GM18520 (cell line): ENCODE data around the gene NPHP1.
"Not testable (repeated sequence)": the region's sequence is repeated elsewhere in the genome, so short reads cannot be mapped to it uniquely, and the experiment has no call there.

Experiments used
- ATAC-seq: cut with Tn5 transposase; IDR thresholded peaks from one replicate; pipeline ENCODE4 v1.9.1; 2021; ENCODE audit not compliant: unreplicated experiment

The NPHP1 gene

DNA sequence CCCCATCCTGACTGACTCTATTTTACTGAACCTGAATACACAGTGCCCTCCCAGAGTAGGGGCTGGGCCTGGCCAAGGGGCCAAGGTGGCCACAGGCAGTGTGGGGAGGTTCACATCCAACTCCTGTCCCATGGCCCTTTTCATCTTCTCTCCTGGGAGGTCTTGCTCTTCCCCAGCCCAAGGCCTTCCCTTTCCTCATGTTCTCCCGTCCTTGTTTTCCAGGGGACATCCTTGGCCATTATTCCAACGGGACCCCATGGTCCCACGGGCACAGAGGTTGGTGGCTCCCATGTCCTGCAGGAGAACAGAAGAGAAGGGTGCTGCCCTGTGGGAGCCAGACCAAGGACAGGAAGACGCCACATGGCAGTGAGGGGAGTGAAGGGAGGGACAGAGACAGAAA is 99.6 kb downstream of the NPHP1 start:
- ATAC-seq: no peak

DNA sequence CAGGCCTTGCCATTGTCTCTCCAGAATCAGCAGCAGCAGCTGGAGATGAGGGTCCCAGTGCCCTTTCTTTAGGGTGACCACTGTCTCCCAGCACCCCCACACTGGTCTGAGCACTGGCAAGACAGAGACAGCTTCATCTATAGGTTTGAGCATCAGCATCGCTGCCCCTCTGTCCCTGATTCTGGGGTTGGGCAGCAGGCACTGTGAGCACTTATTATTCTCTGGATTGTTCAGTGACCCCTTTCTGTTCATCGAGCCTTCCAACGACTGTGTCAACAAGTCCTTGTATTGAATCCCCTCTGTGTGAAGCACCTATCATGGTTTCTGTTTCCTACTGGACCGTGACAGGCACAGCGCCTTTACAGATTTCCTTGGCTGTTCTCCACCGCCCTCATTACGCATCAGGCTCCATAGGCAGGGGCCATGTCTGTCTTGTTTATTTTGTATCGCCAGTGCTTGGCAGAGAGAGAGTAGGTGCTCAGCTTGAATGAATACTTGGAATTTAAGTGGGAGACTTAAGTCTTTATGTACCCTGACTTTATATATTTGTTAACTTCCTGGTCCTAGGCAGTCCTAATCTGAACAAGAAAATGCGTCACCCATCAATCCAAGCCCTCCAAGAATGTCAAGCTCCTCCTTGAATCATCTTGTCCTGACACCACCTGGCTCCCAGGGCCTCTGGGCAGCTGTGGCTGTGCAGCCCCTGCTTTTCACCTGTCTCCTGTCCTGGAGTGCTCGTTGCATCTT is 100.6 kb downstream of the NPHP1 start:
- no peak for ATAC-seq

DNA sequence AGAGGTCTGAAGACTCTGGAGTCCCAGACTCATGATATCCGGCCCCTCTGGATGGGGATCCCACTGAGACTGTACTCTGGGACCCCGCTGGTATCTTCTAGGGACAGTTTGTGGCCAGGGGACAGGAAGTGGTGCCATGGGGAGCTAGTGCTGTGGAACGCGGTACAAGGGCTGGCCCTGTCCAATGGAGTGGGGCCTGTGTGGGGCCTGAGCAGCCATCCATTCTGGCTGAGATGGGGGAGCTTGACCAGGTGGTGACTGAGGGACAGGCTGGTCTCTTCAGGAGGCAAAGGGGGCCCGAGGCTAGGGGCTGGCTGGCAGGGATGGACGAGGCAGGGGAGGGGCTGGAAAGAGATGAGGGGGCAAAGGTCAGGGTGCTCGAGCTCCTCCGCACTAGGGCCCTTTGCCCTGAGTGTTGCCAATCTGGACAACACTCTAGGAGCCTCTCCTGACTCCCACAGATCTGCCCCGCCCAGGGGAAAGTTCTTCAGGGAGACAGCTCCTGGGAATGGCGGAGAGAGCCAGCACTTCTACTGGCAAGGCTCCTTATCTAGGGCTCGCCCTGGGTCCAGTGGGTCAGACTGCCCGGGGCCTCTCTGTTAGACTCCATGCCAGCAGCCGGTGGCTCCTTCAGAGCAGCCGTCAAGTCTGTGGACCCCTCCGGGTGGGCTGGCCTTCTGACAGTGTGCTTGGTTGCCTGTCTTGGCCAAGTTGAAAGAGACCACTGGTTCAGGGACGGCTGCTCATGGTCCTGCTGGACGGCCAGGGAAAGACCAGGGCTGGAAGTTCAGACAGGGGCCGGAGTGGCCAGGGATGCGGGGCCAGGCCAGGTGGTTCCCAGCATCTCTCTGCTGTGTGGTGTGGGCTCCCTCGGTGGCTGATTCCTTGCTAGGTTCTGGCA is 101.5 kb downstream of the NPHP1 start:
- ATAC-seq: no peak

DNA sequence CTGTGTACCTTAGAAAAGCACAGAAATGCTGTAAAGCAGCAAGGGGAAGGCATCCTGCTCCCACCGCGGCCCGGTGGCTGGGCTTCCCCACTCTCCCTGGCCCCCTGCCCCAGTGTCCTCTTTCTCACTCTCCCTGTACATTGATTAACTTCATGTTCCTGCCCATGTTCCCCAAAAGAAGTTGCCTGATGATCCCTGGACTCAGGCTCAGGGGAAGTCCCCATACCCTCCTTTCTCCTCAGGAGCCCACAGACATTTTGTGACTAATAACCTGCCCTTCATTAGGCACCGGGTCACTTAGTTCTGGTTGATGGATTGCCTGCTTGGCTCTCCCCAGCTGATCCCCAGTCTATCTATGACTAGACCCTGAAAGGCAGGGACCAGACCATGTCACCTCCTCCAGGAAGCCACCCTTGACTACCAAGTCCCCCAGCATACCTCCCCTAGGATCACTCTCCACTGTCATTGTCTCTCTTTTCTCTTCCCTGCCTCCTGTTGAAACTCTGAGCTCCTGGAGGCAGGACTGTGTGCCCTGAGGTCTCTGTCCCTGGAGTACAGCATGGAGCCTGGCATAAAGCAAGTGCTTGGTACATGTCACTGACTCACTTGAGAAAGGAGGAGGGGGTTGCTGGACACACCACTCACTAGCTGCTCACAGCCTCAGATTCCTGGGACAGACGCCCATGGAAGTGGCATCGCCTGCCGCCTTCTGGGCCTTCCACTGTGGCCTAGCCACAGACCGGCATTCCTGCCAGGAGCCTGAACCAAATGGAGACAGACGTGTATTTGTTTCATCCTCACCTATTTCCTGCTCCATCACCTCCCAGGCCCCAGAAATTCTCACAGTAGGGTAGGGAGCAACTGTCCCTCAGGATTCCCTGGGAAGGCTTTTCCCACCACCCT is 102.7 kb downstream of the NPHP1 start:
- no peak for ATAC-seq

DNA sequence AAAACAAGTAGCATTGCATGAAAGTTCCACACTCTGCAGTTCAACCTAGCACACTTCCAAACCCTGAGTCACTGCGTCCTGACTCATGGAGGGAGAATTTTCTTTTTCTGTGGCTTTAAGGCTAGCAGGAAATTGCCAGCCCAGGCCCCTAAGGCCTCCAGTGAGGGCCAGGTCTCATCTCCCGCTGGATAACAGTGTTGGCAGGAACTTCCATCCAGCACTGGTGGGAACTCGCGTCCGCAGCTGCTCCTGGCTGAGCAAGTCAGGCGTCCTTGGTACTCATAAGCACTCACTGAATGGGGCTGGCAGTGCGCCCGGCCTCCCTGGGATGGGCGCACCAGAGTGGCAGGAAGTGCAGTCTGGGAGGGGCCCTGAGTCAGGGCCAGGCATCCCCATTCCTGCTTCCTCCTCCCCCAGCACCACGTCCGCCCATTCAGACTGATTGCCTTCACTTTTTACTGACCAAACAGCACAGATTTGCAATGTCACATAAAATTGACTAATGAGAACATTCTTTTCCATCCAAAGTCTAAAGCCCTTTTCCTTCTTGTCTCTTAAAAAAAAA is 103.5 kb downstream of the NPHP1 start:
- ATAC-seq: no peak

DNA sequence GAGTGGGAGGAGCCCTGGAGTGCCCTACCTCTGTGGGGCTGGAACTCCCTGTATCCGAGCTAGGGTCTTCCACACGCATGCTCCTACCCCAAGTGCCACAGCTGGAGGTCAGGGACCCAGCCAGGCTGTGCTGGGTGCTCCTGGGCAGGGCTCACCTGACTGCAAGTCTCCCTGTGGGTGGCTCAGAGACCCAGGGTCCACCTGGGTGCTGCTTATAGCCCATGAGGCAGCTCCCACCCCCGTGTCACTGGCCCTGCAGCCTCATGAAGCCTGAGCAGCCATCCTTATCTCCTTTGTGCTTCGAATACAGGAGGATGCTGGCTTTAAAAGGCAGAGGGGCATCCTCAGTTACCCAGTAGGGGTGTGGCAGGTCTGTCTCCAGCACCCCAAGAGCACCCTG is 103.9 kb downstream of the NPHP1 start:
- ATAC-seq: not testable (repeated sequence)

DNA sequence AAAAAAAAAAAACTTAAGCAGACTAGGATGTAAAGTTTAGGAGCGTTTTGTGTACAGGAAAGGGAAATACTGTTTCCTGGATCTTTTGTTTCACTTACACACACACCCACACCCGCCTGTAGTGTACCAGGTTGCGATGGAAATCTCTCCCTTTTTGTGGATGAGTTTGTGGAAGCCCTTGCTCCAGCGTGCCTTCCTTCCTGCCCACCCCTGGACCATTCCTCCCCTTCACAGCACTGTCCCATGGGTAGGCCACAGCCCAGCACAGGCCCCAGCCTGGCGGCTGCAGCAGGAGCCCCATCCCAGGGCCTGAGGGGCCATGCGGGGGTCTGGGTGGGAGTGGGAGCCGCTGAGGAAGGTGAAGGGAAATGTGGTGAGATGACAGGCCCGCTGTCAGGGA is 104.3 kb downstream of the NPHP1 start:
- ATAC-seq: no peak

DNA sequence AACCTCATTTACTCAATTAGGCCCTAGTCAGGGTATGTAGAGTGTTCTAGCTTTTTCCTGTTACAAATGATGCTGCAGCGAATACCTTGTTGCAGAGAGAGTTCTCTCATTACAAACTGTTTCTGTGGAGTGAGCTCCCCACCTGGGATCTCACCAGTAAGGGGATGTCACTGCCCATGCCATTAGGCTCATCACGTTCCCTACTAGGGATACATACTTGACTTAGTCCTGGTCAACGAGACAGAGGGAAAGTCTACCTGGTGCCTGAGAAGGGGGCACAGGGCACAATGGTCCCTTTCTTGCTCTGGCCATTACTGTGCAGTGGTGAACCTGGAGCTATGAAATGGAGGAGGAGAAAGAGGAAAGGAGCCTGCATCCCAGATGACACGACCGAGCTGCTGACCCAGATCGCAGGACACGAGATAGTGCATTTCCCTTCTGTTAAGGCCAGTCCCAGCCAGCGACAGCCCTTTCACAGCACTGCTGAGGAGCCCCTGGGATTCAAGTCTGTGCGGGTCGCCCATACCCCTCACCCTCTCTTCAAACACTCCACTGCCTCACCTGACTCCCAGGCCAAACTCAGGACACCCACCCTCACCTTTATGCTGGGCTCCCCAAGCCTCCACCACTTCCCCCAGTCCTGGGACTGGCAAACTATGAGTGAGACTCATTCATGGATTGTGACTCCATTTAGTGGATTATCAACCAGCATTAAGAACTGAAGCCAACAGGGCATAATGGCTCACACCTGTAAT is 105.2 kb downstream of the NPHP1 start:
- ATAC-seq: no peak

DNA sequence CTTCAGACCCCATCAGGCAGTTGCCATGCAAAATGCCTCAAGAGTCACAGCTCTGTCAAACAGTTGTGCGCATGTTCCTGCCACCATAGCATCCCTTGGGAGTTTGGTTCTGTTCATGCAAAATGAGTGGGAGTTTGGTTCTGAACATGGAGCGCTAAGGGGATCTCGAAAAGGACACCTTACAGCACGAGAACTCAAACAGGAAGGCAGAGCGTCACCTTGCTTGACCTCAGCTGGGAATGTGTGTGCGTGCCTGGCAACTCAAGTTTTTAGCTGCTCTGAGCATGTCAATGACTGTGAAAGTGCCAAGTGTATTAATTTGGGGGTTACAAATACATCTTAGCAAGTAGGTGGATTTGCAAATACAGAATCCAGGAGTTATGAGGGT is 105.8 kb downstream of the NPHP1 start:
- no peak for ATAC-seq

DNA sequence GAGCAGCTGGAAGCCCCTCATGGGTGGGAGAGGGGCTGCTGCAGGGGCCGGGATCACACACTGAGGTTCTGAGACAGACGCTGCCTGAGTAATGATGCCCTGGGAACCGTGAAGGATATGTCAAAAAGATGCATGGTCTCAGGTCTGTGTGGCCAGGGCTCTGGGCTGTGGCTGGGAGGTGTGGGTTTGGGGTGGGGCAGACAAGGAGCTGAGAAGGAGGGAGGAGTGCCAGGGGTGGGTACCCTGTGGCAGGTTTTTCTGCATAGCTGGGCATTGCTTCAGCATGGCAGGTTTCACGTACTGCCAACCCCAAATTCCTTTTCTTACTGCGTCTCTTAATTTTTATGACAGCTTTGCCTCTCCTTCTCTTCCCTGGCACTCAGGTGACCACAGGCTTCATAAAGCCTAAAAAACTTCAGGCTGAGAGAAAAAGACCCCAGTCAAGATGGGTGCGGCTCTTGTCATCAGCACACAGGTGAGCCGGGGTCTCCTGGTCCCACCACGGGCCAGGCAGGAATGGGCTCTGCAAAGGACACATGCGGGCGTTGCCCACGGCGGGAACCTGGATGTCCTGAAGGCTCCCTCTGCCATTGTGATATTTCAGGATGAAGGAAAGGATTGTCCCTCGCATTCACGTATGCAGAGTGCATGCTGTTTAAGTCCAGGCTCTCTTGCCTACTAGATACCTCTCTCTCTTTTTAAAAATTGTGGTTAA is 107.2 kb downstream of the NPHP1 start:
- no peak for ATAC-seq

DNA sequence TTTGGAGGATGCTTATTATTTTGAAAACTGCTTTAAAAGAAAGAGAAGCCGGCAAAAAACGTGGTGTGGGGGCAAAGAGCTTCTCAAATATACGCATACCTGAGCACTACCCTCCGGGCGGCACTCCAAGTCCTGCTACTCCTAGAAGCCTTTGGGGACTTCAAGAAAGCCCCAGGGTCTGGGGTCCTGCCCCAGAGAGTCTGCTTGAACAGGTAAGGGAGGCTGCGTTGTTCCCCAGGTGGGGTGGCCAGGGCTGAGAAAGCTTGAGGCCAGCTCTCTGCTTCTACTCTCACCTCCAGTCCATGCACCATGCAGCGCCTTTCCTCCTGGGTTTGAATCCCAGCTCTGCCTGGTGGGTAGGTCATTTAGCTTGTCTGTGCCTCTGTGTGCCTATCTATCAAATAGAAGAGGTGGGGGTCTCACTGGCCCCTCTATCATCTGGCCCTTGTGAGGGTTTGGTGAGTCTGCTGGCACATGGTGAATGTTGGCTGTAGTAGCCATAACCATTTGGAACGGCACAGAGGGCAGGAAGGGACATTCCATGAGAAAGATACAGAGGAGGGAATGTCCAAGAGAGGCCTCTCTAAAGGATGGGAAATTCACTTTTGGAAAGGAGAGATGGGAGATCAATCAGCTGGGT is 108.7 kb downstream of the NPHP1 start:
- ATAC-seq: no peak

DNA sequence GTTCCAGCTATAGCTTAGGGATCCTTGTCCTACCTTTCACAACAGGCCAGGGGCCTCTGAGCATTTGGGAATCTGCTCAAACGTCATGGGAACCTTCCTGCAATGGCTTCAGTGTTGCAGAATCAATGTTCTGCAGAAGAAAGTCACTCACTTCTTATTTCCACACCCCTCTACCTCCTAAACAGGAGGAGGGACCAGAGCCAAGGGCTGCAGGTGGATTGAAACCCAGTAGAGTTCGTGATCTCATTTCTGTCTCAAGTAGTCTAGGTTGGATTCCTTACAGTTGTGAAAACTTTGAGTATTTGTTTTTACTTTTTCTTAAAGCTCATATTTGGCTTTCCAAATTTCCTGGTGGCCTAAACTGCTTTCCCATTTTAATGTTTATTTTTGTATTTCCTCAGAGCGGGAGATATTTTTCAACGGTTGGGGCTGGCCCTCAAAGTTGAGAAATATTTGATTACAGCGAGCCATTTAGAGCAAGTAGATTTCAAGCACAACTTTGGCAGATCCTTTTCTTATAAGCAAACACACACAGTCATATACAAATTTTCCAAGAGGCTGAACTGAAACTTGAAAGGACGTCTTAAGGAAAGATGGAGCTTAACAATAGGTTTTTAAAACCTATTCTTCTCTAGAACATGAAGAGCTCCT is 109.8 kb downstream of the NPHP1 start:
- ATAC-seq: not testable (repeated sequence)

DNA sequence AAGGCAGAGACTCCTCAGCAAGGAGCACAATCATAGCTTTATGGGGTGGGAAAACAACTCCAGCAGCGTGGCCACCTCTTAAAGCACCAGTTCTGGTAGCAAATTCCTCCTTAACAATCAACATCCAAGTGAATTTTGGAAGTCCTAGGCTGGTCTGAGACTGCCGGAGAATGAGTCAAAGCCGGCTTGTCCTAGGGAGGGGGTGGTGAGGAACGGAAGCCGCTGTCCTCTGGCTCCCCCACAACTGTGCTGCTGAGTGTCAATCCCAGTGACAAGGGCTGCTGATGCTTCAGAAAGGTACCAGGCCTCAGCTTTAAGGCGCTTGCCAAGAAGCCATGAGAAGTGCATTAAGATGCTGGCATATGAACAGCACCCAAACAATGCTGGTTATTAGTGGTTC is 110.9 kb downstream of the NPHP1 start:
- ATAC-seq: not testable (repeated sequence)

DNA sequence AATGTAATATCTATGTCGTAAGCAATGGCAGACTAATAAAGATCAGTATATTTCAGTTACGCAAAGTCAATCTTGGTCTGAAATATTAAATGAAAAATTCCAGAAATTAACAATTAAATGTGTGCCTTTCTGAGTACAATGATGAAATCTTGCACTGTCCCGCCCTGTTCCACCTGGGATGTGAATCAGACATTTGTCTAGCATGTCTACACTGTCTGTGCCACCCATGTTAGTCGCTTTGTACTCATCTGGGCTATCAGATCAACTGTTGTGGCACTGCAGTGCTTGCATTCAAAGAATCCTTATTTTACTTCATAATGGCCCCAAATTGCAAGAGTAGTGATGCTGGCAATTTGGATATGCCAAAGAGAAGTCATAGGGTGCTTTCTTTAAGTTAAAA is 114.6 kb downstream of the NPHP1 start:
- ATAC-seq: not testable (repeated sequence)

DNA sequence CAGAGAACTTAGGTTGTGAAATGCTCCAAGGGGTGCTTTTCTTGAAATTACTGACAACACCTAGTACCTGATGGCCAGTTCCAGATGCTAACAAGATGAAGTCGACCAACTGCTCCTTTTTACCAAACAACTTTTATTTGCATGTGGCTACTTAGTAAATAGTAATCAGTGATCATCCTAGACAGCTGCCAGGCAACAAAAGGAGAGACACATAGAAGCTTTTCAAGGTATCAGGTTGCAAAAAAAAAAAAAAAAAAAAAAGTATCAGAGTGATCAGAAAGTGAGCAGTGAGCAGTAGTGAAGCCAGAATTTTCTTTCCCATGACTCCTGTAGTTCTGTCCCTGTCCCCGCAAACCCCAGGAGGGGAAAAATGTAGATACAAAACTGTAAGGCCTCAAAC is 121.1 kb downstream of the NPHP1 start:
- ATAC-seq: not testable (repeated sequence)

DNA sequence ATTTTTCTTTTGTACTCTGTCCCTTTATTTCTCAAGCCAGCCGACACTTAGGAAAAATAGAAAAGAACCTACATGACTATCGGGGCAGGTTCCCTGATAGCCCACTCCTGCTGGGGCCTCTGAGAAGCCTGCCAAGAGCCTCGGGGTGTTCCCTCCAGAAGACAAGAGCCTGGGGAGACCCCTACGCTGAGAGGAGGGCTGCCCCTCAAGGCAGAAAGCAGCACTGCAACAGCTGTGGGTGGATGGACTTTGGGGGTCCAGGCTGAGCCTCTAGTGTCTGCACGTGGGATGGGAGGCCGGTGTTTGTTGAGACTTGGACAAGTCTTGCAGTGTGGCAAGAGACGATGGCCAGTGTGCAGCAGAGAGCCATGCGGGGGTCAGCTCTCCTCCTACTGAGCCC is 121.7 kb downstream of the NPHP1 start:
- not testable (repeated sequence) for ATAC-seq

DNA sequence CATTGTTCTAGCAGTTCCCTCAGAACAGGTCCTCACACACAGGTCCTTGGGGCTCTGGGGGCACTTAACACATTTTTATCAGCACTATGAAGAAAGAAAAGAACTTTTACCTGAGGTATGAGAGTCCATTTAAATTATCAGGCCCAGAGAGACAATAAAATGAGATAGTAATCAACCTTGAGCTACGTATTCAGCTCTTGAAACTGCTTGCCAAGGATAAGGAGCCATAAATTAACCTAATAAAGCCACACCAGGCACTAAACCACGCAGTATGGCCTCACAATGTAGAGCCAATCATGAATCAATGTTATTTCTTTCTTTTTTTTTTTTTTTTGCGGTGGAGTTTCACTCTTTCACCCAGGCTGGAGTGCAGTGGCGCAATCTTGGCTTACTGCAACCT is 126.7 kb downstream of the NPHP1 start:
- ATAC-seq: not testable (repeated sequence)

DNA sequence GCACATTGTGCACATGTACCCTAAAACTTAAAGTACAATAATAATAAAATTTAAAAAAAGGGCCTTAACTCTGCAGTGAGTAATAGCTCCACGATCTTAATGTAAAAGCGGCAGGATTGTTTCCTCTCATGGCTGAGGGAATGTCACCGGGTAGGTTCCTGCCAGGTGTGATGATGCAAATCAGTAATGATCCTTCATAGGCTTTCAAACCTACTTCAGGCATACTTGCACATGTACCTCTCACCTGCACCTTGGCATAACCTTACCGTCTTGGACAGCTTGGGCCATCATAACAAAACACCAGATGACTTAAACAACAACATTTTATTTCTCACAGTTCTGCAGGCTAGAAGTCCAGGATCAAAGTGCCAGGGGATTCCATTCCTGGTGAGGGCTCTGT is 128.9 kb downstream of the NPHP1 start:
- not testable (repeated sequence) for ATAC-seq
